Endothelial cell of umbilical vein (primary cell): ENCODE data around the gene E2F2. TPM values are rescaled to one million over a fixed set of nuclear protein-coding genes. Genes with fewer than 3 reads are reported as not detected.

Source experiments
- BruUV-seq: library from RNA; stranded (reverse); fragments of 400-500 nt; replicated peaks from 2 replicates; lab custom pipeline; 2021; lab: Mats Ljungman, UMichigan
- CTCF ChIA-PET: fragments of 300-600, 350-600 bp; sonication (Branson Sonifier 250); formaldehyde crosslinking; loops from one replicate; lab custom pipeline; 2021; ENCODE audit warnings: antibody characterized with exemption, inconsistent platforms; lab: Charles Lee
- POLR2A ChIA-PET: fragments of 300-600, 350-600 bp; sonication (Branson Sonifier 250); formaldehyde crosslinking; loops from one replicate; lab custom pipeline; 2021; ENCODE audit warnings: antibody characterized with exemption, inconsistent platforms; lab: Charles Lee
- DNase-seq: peaks from one replicate; pipeline ENCODE4 v3.0.0-alpha.2; 2011; ENCODE audit warnings: low read depth, low spot score
- FAIRE-seq: peaks from 2 replicates; lab custom pipeline; 2011; peaks lifted over from hg19 to GRCh38; lab: Jason Lieb, UNC
- H2AFZ ChIP-seq: 2 replicates; pipeline ENCODE4 v1.6.0; 2012; ENCODE audit warnings: low read depth, low read length, control low read depth, inconsistent platforms
- H3K27ac ChIP-seq: 2 replicates; pipeline ENCODE4 v1.5.1; 2011; ENCODE audit warnings: low read depth, mild to moderate bottlenecking, control low read depth, low read length, moderate library complexity; ENCODE audit not compliant: insufficient read depth
- H3K27me3 ChIP-seq, 2 experiments: 2 replicates each; pipeline versions ENCODE4 v1.6.0 to v1.6.1; 2011; ENCODE audit warnings: low read length in 2 of 2, mixed read lengths in 1 of 2; ENCODE audit not compliant: control insufficient read depth in 2 of 2, insufficient read depth in 2 of 2
- H3K36me3 ChIP-seq, 2 experiments: 2 replicates in 1 of 2; 3 replicates in 1 of 2; pipeline ENCODE4 v1.5.1; 2011; ENCODE audit warnings: low read length in 2 of 2, mild to moderate bottlenecking in 1 of 2, moderate library complexity in 1 of 2; ENCODE audit not compliant: control insufficient read depth in 2 of 2, insufficient read depth in 2 of 2; ENCODE audit errors: extremely low read depth in 1 of 2
- H3K4me1 ChIP-seq: 3 replicates; pipeline ENCODE4 v1.5.1; 2011; ENCODE audit warnings: mild to moderate bottlenecking, low read length; ENCODE audit not compliant: control insufficient read depth, insufficient read depth; ENCODE audit errors: extremely low read depth
- H3K4me2 ChIP-seq: 2 replicates; pipeline ENCODE4 v1.6.1; 2011; ENCODE audit warnings: low read length, control low read depth, mixed read lengths; ENCODE audit not compliant: insufficient read depth
- H3K4me3 ChIP-seq, 3 experiments: fragments of 200-600 bp in 1 of 3; sonication (generic), shearing (Covaris generic) in 1 of 3; replicated peaks in 1 of 3; 2 replicates each; pipeline ENCODE4 v1.5.1; 2011 to 2016; ENCODE audit warnings: control low read depth in 3 of 3, low read length in 3 of 3, mild to moderate bottlenecking in 2 of 3, inconsistent platforms in 1 of 3, low read depth in 1 of 3, moderate library complexity in 1 of 3; ENCODE audit not compliant: insufficient read depth in 1 of 3
- H3K79me2 ChIP-seq: 2 replicates; pipeline ENCODE4 v1.6.0; 2012; ENCODE audit warnings: low read length, inconsistent platforms; ENCODE audit not compliant: control insufficient read depth, insufficient read depth
- H3K9ac ChIP-seq: replicated peaks from 2 replicates; pipeline ENCODE3; 2011; ENCODE audit warnings: low read length, control low read depth; ENCODE audit not compliant: insufficient read depth; ENCODE audit errors: extremely low read depth
- H3K9me1 ChIP-seq: replicated peaks from 3 replicates; pipeline ENCODE4 v1.6.0; 2011; ENCODE audit warnings: mild to moderate bottlenecking, low read length; ENCODE audit not compliant: control insufficient read depth, insufficient read depth; ENCODE audit errors: extremely low read depth
- H3K9me3 ChIP-seq: replicated peaks from 2 replicates; pipeline ENCODE4 v1.5.1; 2012; ENCODE audit warnings: low read length, inconsistent platforms; ENCODE audit not compliant: control insufficient read depth, insufficient read depth
- H4K20me1 ChIP-seq: replicated peaks from 2 replicates; pipeline ENCODE3; 2011; ENCODE audit warnings: mild to moderate bottlenecking, low read length; ENCODE audit not compliant: control insufficient read depth, insufficient read depth; ENCODE audit errors: extremely low read depth
- CTCF ChIP-seq, 2 donors: IDR thresholded peaks; 1 replicate in 1 of 2; 2 replicates in 1 of 2; pipeline ENCODE4 v1.5.1; 2011; ENCODE audit warnings: low read length in 2 of 2, mild to moderate bottlenecking in 2 of 2, moderate library complexity in 2 of 2, control low read depth in 1 of 2, inconsistent platforms in 1 of 2, low read depth in 1 of 2; ENCODE audit not compliant: insufficient read depth in 1 of 2; ENCODE audit errors: extremely low read depth in 1 of 2
- EZH2 ChIP-seq: IDR thresholded peaks from 2 replicates; pipeline ENCODE4 v1.6.1; 2012; ENCODE audit warnings: borderline replicate concordance, low read depth, mild to moderate bottlenecking, moderate library complexity, low read length, inconsistent platforms; ENCODE audit not compliant: severe bottlenecking
- FOS ChIP-seq: IDR thresholded peaks from 2 replicates; pipeline ENCODE4 v1.6.1; 2011; ENCODE audit warnings: mild to moderate bottlenecking, low read length, moderate library complexity, borderline replicate concordance; ENCODE audit not compliant: insufficient read depth
- GATA2 ChIP-seq: IDR thresholded peaks from 2 replicates; pipeline ENCODE4 v1.7.0; 2011; ENCODE audit warnings: low read depth, mild to moderate bottlenecking, moderate library complexity, mixed read lengths, low read length; ENCODE audit not compliant: insufficient read length, insufficient read depth
- JUN ChIP-seq: IDR thresholded peaks from 2 replicates; pipeline ENCODE4 v1.6.1; 2011; ENCODE audit warnings: borderline replicate concordance, low read depth; ENCODE audit not compliant: insufficient read length, insufficient read depth
- MAX ChIP-seq: IDR thresholded peaks from 2 replicates; pipeline ENCODE4 v1.6.1; 2011; ENCODE audit not compliant: insufficient read depth, insufficient read length
- MYC ChIP-seq: IDR thresholded peaks from one replicate; pipeline ENCODE4 v1.6.1; 2011; ENCODE audit warnings: mild to moderate bottlenecking, low read depth, low read length
- POLR2A ChIP-seq: IDR thresholded peaks from 2 replicates; pipeline ENCODE4 v1.6.1; 2012; ENCODE audit warnings: low read depth, mild to moderate bottlenecking, control low read depth, low read length
- POLR2AphosphoS5 ChIP-seq: IDR thresholded peaks from 2 replicates; pipeline ENCODE4 v1.6.1; 2012; ENCODE audit warnings: low read depth, mild to moderate bottlenecking, control low read depth, low read length, moderate library complexity; ENCODE audit not compliant: insufficient read depth
- dilution Hi-C: fragments of 300-500 bp; cut with MboI; formaldehyde crosslinking; loops from one replicate; pipeline ENCODE4 v1.15.0; 2019; ENCODE audit warnings: low sequenced_read_pairs; ENCODE audit not compliant: extremely low pct_ligation_motif_present
- intact Hi-C: fragments of 100-400 bp; cut with micrococcal nuclease; formaldehyde crosslinking; loops from one replicate; pipeline ENCODE4 v1.10.0; 2022
- polyA plus RNA-seq, 4 experiments: library from polyadenylated mRNA; depleted of rRNA in 3 of 4; stranded (reverse) in 3 of 4; unstranded in 1 of 4; fragments of >200 nt; gene quantifications; 2 replicates each; pipeline versions ENCODE4 v1.2.1 to v1.2.3, GENCODE V29; 2011 to 2012; ENCODE audit warnings: missing spikeins in 1 of 4
- total RNA-seq: library from RNA; stranded (reverse); gene quantifications from 2 replicates; pipeline ENCODE4 v1.2.3, GENCODE V29; 2021

E2F2 gene
- total and polyA plus RNA-seq, 2 donors (not counting 3 experiments of a cell fraction or from before 2014, with no cell fraction given): 1.1 to 5.6 TPM

GRCh38 chr1:23470282-23471070 lies 60.6 kb downstream of the E2F2 start:
- H3K4me2 ChIP-seq: no peak overlapping the region
- ChIA-PET POLR2A (interaction anchor here (0.6 kb wide), 2 partner anchors 45 to 352 kb away, joined by 3 to 4 read pairs; no protein-coding TSS in a partner anchor), CTCF (interaction anchor here (1.4 to 3.1 kb wide), 3 partner anchors 13 to 126 kb away, joined by 4 to 14 read pairs (median 7); partner anchors contain the start of genes ASAP3 and HNRNPR)
- H2AFZ ChIP-seq: peak overlapping the region; percentile 44
- peaks cover 13% of the 10 kb centered on the region for H3K4me1 ChIP-seq
- no peak overlapping the region for H3K27ac ChIP-seq
- BruUV-seq: no TSS peak
- no peaks in the 10 kb centered on the region for H3K79me2 ChIP-seq
- TF ChIP-seq GATA2 (no peak), POLR2AphosphoS5 (peak; percentile 14)
- H3K9me1 ChIP-seq: no peaks in the 10 kb centered on the region
- dilution Hi-C loops (no loop called here), intact Hi-C loops (no loop called here)
- H3K36me3 ChIP-seq: no peaks in the 10 kb centered on the region
- H3K4me3 ChIP-seq: no peak overlapping the region
- H3K9ac ChIP-seq: no peak overlapping the region
- H3K9me3 ChIP-seq: no peaks in the 10 kb centered on the region
- DNase-seq: peak; percentile 41
- H4K20me1 ChIP-seq: no peaks in the 10 kb centered on the region
- FAIRE-seq: peak; percentile 85
- no peaks in the 10 kb centered on the region for H3K27me3 ChIP-seq

GRCh38 chr1:23469372-23469982 lies 61.6 kb downstream of the E2F2 start:
- no peaks in the 10 kb centered on the region for H3K9me1 ChIP-seq
- intact Hi-C loops: no loop called here
- no peak overlapping the region for H3K27ac ChIP-seq
- H3K27me3 ChIP-seq: no peaks in the 10 kb centered on the region
- dilution Hi-C loops: no loop called here
- H4K20me1 ChIP-seq: no peaks in the 10 kb centered on the region
- BruUV-seq: no TSS peak
- peaks cover 13% of the 10 kb centered on the region for H3K4me1 ChIP-seq
- no peak for DNase-seq
- H3K9ac ChIP-seq: no peak overlapping the region
- ChIA-PET POLR2A (interaction anchor here (0.6 kb wide), 1 partner anchor 351 kb away, joined by 3 read pairs; no protein-coding TSS in a partner anchor), CTCF (interaction anchor here (3.1 kb wide), 1 partner anchor 28 kb away, joined by 14 read pairs; no protein-coding TSS in a partner anchor)
- H3K4me3 ChIP-seq: no peak overlapping the region
- no peak overlapping the region for H3K4me2 ChIP-seq
- H3K79me2 ChIP-seq: no peaks in the 10 kb centered on the region
- FAIRE-seq: no peak
- no peak for TF ChIP-seq MAX
- no peak for TF ChIP-seq FOS
- TF ChIP-seq POLR2A: no peak
- no peak for TF ChIP-seq MYC
- no peak for TF ChIP-seq JUN
- TF ChIP-seq EZH2: no peak
- no peak for TF ChIP-seq CTCF (IDR thresholded peaks at IDR 0.05; ENCODE audit: extremely low read depth in 1 of 2, insufficient read depth in 1 of 2, low read depth in 1 of 2, low read length in 2 of 2)
- no peak for TF ChIP-seq POLR2AphosphoS5
- no peak for TF ChIP-seq GATA2
- H3K36me3 ChIP-seq: no peaks in the 10 kb centered on the region
- no peak overlapping the region for H2AFZ ChIP-seq
- H3K9me3 ChIP-seq: no peaks in the 10 kb centered on the region
